Fibroblast of pulmonary artery (primary cell): ENCODE results near the gene TDRD10.

ENCODE experiments used
- DNase-seq: peaks from one replicate; pipeline ENCODE4 v3.0.0-alpha.2; 2010; ENCODE audit warnings: low read depth
- H3K4me3 ChIP-seq: replicated peaks from 2 replicates; pipeline ENCODE4 v1.5.1; 2011; ENCODE audit warnings: low read depth, mild to moderate bottlenecking, control low read depth, low read length, moderate library complexity
- TF ChIP-seq, protein P1 (sequence below): IDR thresholded peaks from 2 replicates; pipeline ENCODE4 v1.5.1; 2011; ENCODE audit warnings: mild to moderate bottlenecking, control low read depth, low read length, inconsistent platforms; ENCODE audit errors: missing control alignments

TDRD10 gene

DNA sequence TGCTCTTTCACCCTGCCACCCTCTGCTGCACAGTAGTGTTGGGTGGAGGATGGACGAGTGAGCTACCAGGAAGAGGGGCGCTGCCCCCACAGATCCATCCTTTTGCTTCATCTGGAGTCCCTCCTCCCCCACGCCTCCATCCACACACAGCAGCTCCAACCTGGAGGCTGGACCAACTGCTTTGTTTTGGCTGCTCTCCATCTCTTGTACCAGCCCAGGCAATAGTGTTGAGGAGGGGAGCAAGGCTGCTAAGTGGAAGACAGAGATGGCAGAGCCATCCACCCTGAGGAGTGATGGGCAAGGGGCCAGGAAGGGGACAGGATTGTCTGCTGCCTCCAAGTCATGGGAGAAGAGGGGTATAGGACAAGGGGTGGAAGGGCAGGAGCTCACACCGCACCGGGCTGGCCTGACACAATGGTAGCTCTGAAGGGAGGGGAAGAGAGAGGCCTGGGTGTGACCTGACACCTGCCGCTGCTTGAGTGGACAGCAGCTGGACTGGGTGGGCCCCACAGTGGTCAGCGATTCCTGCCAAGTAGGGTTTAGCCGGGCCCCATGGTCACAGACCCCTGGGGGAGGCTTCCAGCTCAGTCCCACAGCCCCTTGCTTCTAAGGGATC, 74.0 kb downstream of the TDRD10 start:
- TF ChIP-seq, protein P1, sequence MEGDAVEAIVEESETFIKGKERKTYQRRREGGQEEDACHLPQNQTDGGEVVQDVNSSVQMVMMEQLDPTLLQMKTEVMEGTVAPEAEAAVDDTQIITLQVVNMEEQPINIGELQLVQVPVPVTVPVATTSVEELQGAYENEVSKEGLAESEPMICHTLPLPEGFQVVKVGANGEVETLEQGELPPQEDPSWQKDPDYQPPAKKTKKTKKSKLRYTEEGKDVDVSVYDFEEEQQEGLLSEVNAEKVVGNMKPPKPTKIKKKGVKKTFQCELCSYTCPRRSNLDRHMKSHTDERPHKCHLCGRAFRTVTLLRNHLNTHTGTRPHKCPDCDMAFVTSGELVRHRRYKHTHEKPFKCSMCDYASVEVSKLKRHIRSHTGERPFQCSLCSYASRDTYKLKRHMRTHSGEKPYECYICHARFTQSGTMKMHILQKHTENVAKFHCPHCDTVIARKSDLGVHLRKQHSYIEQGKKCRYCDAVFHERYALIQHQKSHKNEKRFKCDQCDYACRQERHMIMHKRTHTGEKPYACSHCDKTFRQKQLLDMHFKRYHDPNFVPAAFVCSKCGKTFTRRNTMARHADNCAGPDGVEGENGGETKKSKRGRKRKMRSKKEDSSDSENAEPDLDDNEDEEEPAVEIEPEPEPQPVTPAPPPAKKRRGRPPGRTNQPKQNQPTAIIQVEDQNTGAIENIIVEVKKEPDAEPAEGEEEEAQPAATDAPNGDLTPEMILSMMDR, result no peak
- H3K4me3 ChIP-seq, result no peak overlapping the region
- no peak for DNase-seq

DNA sequence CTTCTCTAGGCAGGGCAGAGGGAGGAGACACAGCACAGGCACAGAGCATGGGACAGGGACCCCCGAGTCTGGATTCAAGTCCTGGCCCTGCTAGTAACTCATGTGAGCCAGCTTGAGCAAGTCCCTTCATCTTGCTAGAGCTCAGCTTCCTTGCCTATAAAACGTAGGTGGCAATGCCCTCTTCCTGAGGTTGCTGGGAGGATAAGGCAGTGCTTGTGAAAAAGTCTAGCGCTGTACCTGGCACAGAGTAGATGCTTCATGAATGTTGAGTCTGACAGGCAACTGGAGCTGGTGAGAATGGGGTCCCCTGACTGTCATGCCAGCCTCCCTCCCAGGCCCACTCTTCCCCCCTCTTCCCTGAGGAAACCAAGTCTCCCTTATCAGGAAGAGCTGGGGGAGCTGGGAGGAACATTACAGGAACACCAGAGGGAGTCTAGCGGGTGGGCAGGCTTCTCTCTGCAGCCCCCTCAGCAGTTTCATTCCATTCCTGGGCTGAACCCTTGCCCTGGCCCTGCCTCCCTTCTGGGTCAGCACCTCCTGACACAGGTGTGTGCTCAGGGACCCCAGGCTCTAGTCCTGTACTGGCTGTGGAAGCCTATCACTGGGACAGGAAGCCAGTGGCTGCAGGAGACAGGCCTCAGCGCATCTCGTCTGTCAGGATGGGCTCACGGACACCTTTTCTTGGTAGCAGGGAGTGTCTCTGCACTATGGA, 75.5 kb downstream of the TDRD10 start:
- DNase-seq, result no peak
- no peak overlapping the region for H3K4me3 ChIP-seq
- TF ChIP-seq, protein P1, result no peak

DNA sequence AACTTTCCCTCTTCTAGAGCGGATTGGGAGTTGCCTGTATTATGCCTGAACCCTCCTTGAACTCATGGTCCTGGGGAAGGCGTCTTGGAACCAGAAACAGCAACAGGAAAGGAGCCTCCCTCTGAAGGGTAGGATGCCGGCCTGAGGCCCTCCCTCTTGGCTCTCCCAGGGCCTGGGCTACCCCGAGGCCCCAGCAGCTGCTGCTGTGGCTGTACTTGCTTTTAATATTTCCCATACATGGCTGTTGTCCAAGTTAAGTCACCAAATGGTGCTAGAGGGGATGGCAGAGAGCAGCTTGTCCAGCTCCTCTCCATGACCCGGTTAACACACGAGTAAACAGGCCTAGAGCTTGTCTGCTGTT, 76.0 kb downstream of the TDRD10 start:
- no peak overlapping the region for H3K4me3 ChIP-seq

DNA sequence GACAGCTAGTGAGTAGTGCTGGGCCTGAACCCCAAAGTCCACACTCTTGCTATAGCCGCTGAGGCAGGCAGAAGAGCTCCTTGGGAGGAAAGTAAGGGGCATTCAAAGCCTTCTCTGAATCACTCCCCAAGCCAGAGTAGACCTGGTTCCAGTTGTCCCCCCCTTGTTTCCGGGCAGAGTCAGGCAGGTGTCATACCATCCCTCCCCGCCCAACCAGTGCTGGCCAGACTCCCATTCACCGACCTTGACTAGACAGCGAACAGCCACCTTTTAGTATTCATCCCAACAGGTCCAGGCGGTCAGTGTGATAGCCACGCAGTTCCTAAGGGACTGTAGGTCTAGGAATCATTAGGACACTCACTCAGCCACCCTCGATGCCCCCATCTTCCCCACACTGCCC, 77.4 kb downstream of the TDRD10 start:
- no peak overlapping the region for H3K4me3 ChIP-seq
- DNase-seq, result no peak
- TF ChIP-seq, protein P1, result no peak

More for the DNA sequence above, 76.0 kb downstream of the TDRD10 start:
- peak; percentile 17 for DNase-seq
- TF ChIP-seq, protein P1, result no peak

DNA sequence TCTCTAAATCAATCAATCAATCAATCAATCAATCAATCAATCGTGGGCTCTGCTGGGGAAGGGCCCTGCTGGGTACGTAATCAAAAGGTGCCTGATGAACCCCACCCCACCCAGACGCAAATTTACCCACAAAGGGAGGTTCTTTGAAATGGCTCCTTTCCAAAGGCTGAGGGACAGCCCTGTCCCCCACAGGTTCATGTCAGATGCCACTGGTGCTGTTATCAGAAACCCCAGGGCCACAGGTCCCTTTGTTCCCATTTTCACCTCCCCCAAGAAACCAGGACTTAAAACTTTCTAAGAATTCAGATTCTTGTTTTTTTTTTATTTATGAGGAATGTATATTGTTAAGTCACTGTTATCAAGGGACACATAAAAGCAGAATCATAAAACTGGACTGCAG, 79.7 kb downstream of the TDRD10 start:
- TF ChIP-seq, protein P1, result no peak
- no peak overlapping the region for H3K4me3 ChIP-seq
- DNase-seq, result no peak

DNA sequence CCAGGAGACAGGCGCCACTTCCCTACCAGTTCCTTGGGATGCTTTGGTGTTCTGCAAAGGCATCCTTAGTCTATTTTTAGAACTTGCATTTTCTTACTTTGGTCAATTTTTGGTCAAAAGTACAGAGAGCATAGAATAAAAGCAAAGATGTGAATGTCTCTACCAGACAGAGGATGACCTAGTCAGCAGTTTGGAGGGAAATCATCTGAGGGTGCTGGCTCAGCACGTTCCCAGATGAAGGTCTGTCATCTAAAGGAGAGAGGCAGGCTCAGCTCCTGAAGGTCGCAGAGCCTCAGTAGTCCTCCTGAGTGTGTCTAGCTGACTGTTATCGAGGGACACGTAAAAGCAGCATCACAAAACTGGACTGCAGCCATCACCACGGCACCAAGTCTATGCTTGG, 80.9 kb downstream of the TDRD10 start:
- TF ChIP-seq, protein P1, result no peak
- no peak overlapping the region for H3K4me3 ChIP-seq
- no peak for DNase-seq

DNA sequence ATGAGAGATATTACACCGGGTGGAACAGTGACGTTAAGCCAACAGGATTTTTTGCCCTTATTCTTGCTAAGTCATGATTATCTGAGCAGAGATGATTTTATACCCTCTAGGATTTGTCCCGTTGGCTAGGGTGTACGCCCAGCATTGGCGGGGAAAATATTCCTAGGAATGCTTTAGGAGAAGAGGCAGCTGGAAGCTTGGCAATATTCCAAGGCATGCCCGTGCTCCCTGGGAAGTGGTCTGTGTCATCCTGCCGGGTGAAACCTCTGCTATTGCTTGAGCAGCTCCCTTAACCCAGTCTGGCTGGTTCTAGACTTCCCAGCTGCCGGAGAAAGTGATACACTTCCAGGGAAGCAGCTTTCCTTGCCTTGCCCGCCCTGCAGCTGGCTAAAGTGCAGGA, 81.8 kb downstream of the TDRD10 start:
- TF ChIP-seq, protein P1, result no peak
- H3K4me3 ChIP-seq, result no peak overlapping the region
- DNase-seq, result peak; percentile 73
